A375 (cell line): ENCODE data around the gene CASP1. TPM values are rescaled to one million over a fixed set of nuclear protein-coding genes. Genes with fewer than 3 reads are reported as not detected.

Experiments used
- total RNA-seq: library from RNA; depleted of rRNA; stranded (reverse); fragments of >200 nt; shearing (Covaris generic); gene quantifications from 2 replicates; pipeline ENCODE4 v1.2.3, GENCODE V29; 2014; rRNA removed

The CASP1 gene
- total RNA-seq, result not detected in 2 replicates

DNA sequence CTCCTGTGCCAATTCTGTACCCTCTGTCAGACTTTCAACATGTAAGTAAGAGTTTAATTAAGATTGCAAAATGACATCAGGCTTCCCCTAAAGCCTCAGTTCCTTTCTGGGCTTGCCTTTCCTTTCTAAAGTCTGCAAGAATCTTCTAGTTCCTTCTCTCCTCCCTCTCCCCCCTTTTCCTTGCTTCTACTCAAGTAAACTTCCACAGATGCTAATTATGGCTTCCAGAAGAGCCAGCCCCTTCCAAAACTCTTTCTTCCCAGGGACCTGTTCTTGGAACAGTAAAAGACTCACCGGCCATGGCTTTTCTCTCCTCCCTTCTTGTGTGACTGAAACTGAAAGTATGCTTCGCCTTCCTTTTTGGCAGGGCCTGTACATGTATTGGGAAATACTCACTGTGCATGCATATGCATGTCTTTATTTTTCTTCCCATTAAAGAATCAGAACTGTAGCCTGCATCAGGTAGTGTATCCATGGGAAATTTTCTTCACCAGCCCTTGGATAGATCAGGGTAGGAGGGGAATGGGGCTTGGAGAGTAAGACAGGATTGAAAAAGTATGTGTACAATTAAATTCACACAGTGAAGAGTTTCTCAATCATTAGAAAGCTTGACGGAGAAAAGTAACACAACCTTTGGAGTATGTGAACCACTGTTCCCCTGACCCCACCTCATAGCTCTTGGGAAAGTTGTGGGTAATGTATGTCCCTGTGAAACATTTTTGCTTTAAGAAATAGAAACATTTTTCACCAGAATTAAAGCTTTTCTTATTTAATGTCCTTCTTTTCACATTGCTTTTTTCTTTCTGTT lies at the start of gene CASP1:
CASP1 (minus strand) TSS at position 332 of the 808 bp plus-strand sequence; CDS start at position 301, 31 bp downstream.

DNA sequence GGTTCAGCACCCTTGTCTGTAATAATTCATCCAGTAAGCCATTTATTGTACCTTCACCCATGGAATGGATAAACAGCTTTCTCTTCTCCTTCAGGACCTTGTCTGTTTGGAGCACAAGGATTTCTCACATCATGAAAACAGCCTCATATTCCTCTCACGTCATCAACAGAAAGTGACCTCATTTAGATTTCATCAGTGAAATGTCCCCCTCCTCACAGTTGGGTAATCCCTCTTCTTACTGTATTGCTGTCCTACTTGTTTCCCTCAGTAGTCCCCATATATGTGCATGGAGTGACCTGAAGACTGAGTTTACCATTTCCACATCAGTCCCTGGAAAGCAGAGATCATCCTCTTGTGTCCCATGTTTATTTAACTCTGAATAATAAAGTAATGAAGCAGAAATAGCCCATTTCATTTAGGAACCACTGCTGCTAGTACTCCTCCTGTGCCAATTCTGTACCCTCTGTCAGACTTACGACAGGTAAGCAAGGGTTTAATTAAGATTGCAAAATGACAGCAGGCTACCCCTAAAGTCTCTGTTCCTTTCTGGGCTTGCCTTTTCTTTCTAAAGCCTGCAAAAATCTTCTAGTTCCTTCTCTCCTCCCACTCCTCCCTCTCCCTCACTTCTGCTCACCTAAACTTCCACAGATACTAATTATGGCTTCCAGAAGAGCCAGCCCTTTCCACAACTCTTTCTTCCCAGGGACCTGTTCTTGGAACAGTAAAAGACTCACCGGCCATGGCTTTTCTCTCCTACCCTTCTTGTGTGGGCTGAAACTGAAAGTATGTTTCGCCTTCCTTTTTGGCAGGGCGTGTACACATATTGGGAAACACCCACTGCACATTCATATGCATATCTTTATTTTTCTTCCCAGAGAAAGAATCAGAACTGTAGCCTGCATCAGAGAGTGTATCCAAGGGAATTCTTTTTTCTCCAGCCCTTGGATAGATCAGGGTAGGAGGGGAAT lies 9.9 kb upstream of the CASP1 start, which contains the start of gene CARD16:
CARD16 (minus strand) TSS at position 779 of the 968 bp plus-strand sequence; CDS start at position 741, 38 bp downstream.

DNA sequence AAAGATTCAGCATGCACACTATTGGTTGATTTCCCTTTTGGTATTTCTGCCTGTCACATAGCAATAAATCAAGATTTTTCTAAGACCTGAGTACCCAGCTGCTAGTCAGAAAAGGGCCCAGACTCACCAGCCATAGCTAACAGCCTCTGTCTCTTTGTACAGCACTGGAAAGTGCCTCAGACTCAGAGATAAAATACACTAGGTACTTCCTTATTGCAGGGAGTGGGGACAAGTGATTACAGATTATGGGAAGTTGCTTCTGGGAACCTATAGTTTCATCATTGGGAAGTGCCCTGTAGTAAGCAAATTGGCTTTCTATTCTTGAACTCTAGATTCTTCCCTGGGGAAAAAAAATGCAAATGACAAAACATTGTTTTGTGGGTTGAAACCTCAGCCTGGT lies 11.9 kb downstream of the CASP1 start, which contains the start of gene CASP5:
CASP5 (minus strand) TSS at position 166 of the 400 bp plus-strand sequence; CDS start at position 134, 32 bp downstream.

Other genes starting within 250 kb of the CASP1 start
- not detected in 2 replicates for gene CASP12, start 136.7 kb downstream of the CASP1 start, total RNA-seq
- gene CASP4, start 66.6 kb downstream of the CASP1 start, total RNA-seq, result 60.6 and 60.9 TPM in 2 replicates
- gene CASP5, start 12.0 kb downstream of the CASP1 start, total RNA-seq, result not detected in 2 replicates
- 0.40 TPM in 1 of 2 replicates, not detected in the other for gene CARD16, start 10.2 kb upstream of the CASP1 start, total RNA-seq
- gene CARD18, start 104.6 kb upstream of the CASP1 start, total RNA-seq, result not detected in 2 replicates